Measurements from ENCODE around the gene UBE2Q2. TPM values are rescaled to one million over a fixed set of nuclear protein-coding genes. Genes with fewer than 3 reads are reported as not detected.

The UBE2Q2 gene
- total RNA-seq, 1 donor from 2014 or later: 23.2 TPM

GRCh38 chr15:75943713-75944215 is 100.5 kb downstream of the UBE2Q2 start:
- peaks cover 7% of the 10 kb centered on the region for H3K27me3 Mint-ChIP-seq
- ATAC-seq (ENCODE audit: low read depth) (no peak), DNase-seq (no peak)
- H3K4me3 Mint-ChIP-seq: no peak overlapping the region
- TF ChIP-seq CTCF (IDR thresholded peaks at IDR 0.05): no peak
- peaks cover 3% of the 10 kb centered on the region for H3K36me3 Mint-ChIP-seq (ENCODE audit: low read depth)
- H3K9me3 Mint-ChIP-seq: no peaks in the 10 kb centered on the region
- POLR2A ChIA-PET: no interaction called here
- intact Hi-C loops (cut with micrococcal nuclease): no loop called here
- H3K4me1 Mint-ChIP-seq: no peaks in the 10 kb centered on the region
- H3K27ac Mint-ChIP-seq: no peak overlapping the region
- CTCF ChIA-PET: no interaction called here

- H3K4me3 Mint-ChIP-seq: no peak overlapping the region
- H3K4me1 Mint-ChIP-seq: no peaks in the 10 kb centered on the region
- no peak for DNase-seq
- no peak overlapping the region for H3K27ac Mint-ChIP-seq
- peaks cover 7% of the 10 kb centered on the region for H3K27me3 Mint-ChIP-seq
- intact Hi-C loops (cut with micrococcal nuclease): no loop called here
- no peaks in the 10 kb centered on the region for H3K36me3 Mint-ChIP-seq (ENCODE audit: low read depth)
- ChIA-PET POLR2A (no interaction called here), CTCF (no interaction called here)
- no peak for ATAC-seq (ENCODE audit: low read depth)
- TF ChIP-seq CTCF (IDR thresholded peaks at IDR 0.05): no peak
- no peaks in the 10 kb centered on the region for H3K9me3 Mint-ChIP-seq
Observed at GRCh38 chr15:75945953-75946352, 102.7 kb downstream of the UBE2Q2 start.

GRCh38 chr15:75947092-75947491 is 103.8 kb downstream of the UBE2Q2 start:
- ATAC-seq (ENCODE audit: low read depth) (no peak), DNase-seq (no peak)
- peaks cover 9% of the 10 kb centered on the region for H3K27me3 Mint-ChIP-seq
- intact Hi-C loops (cut with micrococcal nuclease): no loop called here
- H3K4me1 Mint-ChIP-seq: no peaks in the 10 kb centered on the region
- POLR2A ChIA-PET: no interaction called here
- no peak overlapping the region for H3K27ac Mint-ChIP-seq
- no peak overlapping the region for H3K4me3 Mint-ChIP-seq
- no peaks in the 10 kb centered on the region for H3K9me3 Mint-ChIP-seq
- no peak for TF ChIP-seq CTCF (IDR thresholded peaks at IDR 0.05)
- no peaks in the 10 kb centered on the region for H3K36me3 Mint-ChIP-seq (ENCODE audit: low read depth)
- CTCF ChIA-PET: no interaction called here

GRCh38 chr15:75948761-75949296 is 105.6 kb downstream of the UBE2Q2 start:
- intact Hi-C loops (cut with micrococcal nuclease): no loop called here
- ATAC-seq (ENCODE audit: low read depth): no peak
- ChIA-PET CTCF (no interaction called here), POLR2A (no interaction called here)
- Mint-ChIP-seq H3K9me3 (no peaks in the 10 kb centered on the region), H3K27ac (no peak overlapping the region), H3K4me3 (no peak overlapping the region), H3K36me3 (ENCODE audit: low read depth) (no peaks in the 10 kb centered on the region), H3K4me1 (no peaks in the 10 kb centered on the region), H3K27me3 (peaks cover 14% of the 10 kb centered on the region)
- TF ChIP-seq CTCF (IDR thresholded peaks at IDR 0.05): no peak
- DNase-seq: no peak

Other genes with a start within 250 kb of the UBE2Q2 start
- 20.5 and 20.8 TPM in 2 replicates for gene SNUPN, start 217.7 kb upstream of the UBE2Q2 start, total RNA-seq
- 65.6 and 72.6 TPM in 2 replicates for gene IMP3, start 203.2 kb upstream of the UBE2Q2 start, total RNA-seq
- 0.22 and 0.34 TPM in 2 replicates for gene SNX33, start 195.5 kb upstream of the UBE2Q2 start, total RNA-seq
- not detected in 2 replicates for gene CSPG4, start 130.6 kb upstream of the UBE2Q2 start, total RNA-seq
- gene FBXO22, start 60.4 kb downstream of the UBE2Q2 start, total RNA-seq: 19.6 and 24.4 TPM in 2 replicates
- gene NRG4, start 169.0 kb downstream of the UBE2Q2 start, total RNA-seq: 0.61 and 0.93 TPM in 2 replicates
- gene TMEM266, start 216.5 kb downstream of the UBE2Q2 start, total RNA-seq: 0.16 TPM in 1 of 2 replicates, not detected in the other